GM10248 (cell line): ENCODE data around the gene MGLL.

Experiments used
- CTCF ChIA-PET: fragments of 300-600 bp; sonication (Branson Sonifier 250); formaldehyde crosslinking; extraction: SDS; loops from one replicate; lab custom pipeline; 2021; ENCODE audit warnings: antibody characterized with exemption; lab: Yijun Ruan, JAX
- POLR2A ChIA-PET: fragments of 350-650 bp; sonication (Branson Sonifier 250); formaldehyde crosslinking; extraction: SDS; loops from one replicate; lab custom pipeline; 2020; ENCODE audit warnings: antibody characterized with exemption; lab: Yijun Ruan, JAX
- DNase-seq: peaks from one replicate; pipeline ENCODE4 v3.0.0; 2012; ENCODE audit errors: extremely low spot score
- TF ChIP-seq, protein P1 (sequence below): IDR thresholded peaks from 2 replicates; pipeline ENCODE4 v1.5.1; 2012; ENCODE audit warnings: mild to moderate bottlenecking, low read depth; ENCODE audit errors: extremely low read depth, missing control alignments, control extremely low read depth

MGLL gene

GRCh38 chr3:127744253-127744815 is 78.0 kb downstream of the MGLL start:
- CTCF ChIA-PET, result interaction anchor here (2.0 kb wide), 1 partner anchor 9 kb away, joined by 6 read pairs; no protein-coding TSS in a partner anchor
- POLR2A ChIA-PET, result no interaction called here
- DNase-seq, result no peak
- TF ChIP-seq, protein P1, sequence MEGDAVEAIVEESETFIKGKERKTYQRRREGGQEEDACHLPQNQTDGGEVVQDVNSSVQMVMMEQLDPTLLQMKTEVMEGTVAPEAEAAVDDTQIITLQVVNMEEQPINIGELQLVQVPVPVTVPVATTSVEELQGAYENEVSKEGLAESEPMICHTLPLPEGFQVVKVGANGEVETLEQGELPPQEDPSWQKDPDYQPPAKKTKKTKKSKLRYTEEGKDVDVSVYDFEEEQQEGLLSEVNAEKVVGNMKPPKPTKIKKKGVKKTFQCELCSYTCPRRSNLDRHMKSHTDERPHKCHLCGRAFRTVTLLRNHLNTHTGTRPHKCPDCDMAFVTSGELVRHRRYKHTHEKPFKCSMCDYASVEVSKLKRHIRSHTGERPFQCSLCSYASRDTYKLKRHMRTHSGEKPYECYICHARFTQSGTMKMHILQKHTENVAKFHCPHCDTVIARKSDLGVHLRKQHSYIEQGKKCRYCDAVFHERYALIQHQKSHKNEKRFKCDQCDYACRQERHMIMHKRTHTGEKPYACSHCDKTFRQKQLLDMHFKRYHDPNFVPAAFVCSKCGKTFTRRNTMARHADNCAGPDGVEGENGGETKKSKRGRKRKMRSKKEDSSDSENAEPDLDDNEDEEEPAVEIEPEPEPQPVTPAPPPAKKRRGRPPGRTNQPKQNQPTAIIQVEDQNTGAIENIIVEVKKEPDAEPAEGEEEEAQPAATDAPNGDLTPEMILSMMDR, result no peak

DNA sequence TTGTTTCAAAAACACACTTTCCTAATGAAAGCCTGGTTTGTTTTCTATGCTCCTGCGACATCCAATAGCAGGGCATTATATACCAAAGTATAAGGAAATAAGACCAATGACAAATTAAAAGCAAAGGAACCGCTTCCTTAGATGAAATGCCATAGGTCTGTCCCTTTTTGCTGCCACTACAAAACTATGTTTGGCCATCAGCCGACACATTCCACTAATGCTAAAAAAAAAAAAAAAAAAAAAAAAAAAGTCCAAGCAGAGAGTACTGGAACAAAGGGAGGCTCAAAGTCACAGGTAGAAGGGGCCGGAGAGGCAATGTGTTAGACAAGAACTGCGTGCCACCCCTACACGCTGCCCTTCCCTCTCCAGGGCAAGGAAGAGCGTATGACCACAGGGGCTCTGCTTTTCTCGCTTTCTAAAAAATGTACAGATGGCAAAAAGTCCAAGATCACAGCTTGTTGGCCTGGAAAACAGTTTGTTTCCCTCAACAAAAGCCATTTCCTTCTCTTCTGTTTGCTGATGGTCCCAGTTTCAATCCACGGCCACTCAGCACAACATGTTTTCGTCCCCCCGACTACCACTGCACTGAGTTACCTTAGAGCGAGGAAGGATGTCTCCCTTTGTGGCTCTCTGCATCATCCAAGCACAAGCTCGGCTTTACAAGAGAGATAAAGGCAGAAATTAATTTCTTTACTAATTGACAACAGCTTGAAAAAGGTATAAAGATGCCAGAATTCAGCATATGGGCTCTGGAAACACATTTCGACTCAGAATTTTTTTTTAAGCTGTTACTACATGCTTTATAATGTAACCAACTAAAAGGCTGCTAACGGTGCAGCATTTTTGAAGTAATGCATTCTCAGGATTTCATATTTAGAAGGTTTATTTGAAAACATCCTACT is 78.7 kb downstream of the MGLL start:
- TF ChIP-seq, protein P1, result no peak
- DNase-seq, result no peak
- ChIA-PET POLR2A (no interaction called here), CTCF (interaction anchor here (2.0 kb wide), 1 partner anchor 10 kb away, joined by 6 read pairs; no protein-coding TSS in a partner anchor)

DNA sequence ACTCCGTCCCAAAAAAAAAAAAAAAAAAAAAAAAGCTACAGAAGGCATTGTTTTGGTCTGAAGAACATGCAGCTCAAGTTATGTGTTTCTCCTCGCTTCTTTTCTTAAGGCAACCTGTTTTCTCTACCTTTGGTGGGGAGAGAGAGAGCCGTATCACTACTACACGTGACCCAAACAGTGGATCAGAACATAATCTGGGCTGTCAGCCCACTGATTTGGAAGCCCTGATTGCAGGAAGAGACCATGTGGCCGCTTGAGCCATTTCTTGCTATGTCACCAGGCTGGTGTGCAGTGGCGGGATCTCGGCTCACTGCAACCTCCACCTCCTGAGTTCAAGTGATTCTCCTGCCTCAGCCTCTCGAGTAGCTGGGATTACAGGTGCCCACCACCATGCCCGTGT is 79.7 kb downstream of the MGLL start:
- TF ChIP-seq, protein P1, result no peak

DNA sequence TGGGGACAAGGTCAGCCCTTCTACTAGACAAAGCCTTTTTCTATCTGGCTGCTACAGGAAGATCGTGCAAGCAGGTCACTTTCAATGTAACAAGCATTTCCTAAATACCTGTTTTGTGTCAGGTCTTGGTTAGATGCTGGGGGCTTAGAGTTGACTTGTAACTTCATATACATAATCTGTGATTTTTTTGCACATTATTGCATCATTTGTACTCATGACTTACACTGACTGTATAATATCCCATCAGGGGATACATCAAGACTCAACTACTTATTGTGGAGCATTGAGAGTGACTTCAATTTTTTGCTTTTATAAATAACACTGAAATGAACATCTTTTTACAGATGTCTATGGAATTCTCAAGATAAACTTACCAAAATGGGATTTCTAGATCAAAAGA is 80.6 kb downstream of the MGLL start:
- POLR2A ChIA-PET, result no interaction called here
- CTCF ChIA-PET, result interaction anchor here (3.8 kb wide), 1 partner anchor 9 kb away, joined by 24 read pairs; no protein-coding TSS in a partner anchor
- TF ChIP-seq, protein P1, result no peak
- no peak for DNase-seq

More for the DNA sequence above, 79.7 kb downstream of the MGLL start:
- CTCF ChIA-PET, result no interaction called here
- DNase-seq, result no peak
- POLR2A ChIA-PET, result interaction anchor here (0.7 kb wide), 1 partner anchor 9 kb away, joined by 3 read pairs; no protein-coding TSS in a partner anchor

GRCh38 chr3:127741246-127741645 is 81.1 kb downstream of the MGLL start:
- DNase-seq, result no peak
- TF ChIP-seq, protein P1, result no peak
- POLR2A ChIA-PET, result no interaction called here
- CTCF ChIA-PET, result interaction anchor here (1.7 to 3.8 kb wide), 2 partner anchors 9 to 14 kb away, joined by 4 to 24 read pairs; no protein-coding TSS in a partner anchor

- CTCF ChIA-PET, result interaction anchor here (1.3 to 3.8 kb wide), 5 partner anchors 10 to 165 kb away, joined by 3 to 24 read pairs (median 4); no protein-coding TSS in a partner anchor
- TF ChIP-seq, protein P1, result no peak
- no peak for DNase-seq
- POLR2A ChIA-PET, result no interaction called here
Observed at GRCh38 chr3:127740136-127740915, 82.0 kb downstream of the MGLL start.
